Right atrium auricular region (tissue), 2 donors: ENCODE measurements around the gene TNFRSF4. TPM values are rescaled to one million over a fixed set of nuclear protein-coding genes. Genes with fewer than 3 reads are reported as not detected.

Source experiments
- DNase-seq: peaks from one replicate; pipeline ENCODE4 v3.0.0-alpha.2; 2019; ENCODE audit warnings: low spot score
- H3K27ac ChIP-seq, 2 donors: fragments of 200-600 bp; sonication (generic); 1 replicate in 1 of 2; 2 replicates in 1 of 2; pipeline ENCODE4 v1.5.1; 2016 to 2019
- H3K27me3 ChIP-seq, 2 donors: fragments of 200-600 bp; sonication (generic); one replicate each; pipeline versions ENCODE4 v1.5.1 to v1.6.0; 2017 to 2019
- H3K36me3 ChIP-seq: fragments of 200-600 bp; sonication (generic); one replicate; pipeline ENCODE4 v1.5.1; 2016
- H3K4me1 ChIP-seq, 2 donors: fragments of 200-600 bp; sonication (generic); one replicate each; pipeline versions ENCODE4 v1.5.1 to v1.6.0; 2017 to 2019
- H3K4me3 ChIP-seq, 2 donors: fragments of 200-600 bp; sonication (generic); 1 replicate in 1 of 2; 2 replicates in 1 of 2; pipeline ENCODE4 v1.5.1; 2017 to 2019; ENCODE audit warnings: mild to moderate bottlenecking in 1 of 2, moderate library complexity in 1 of 2
- H3K9me3 ChIP-seq, 2 donors: fragments of 200-600 bp; sonication (generic); one replicate each; pipeline ENCODE4 v1.5.1; 2019
- CTCF ChIP-seq, 2 donors: fragments of 200-600 bp; sonication (generic); IDR thresholded peaks; one replicate each; pipeline ENCODE4 v1.5.1; 2019; ENCODE audit warnings: antibody characterized with exemption in 2 of 2
- total RNA-seq, 2 donors: library from RNA; depleted of rRNA; stranded (reverse); fragments of >200 nt; gene quantifications; one replicate each; pipeline ENCODE4 v1.1.0, GENCODE V29; 2016

TNFRSF4 gene
- total RNA-seq, 2 donors from 2014 or later: 0.59 to 0.79 TPM

GRCh38 chr1:1215080-1215676 lies 1.2 kb upstream of the TNFRSF4 start:
- H3K36me3 ChIP-seq: peaks cover 33% of the 10 kb centered on the region
- no peak for DNase-seq
- no peak overlapping the region for H3K27ac ChIP-seq
- H3K27me3 ChIP-seq: no peaks in the 10 kb centered on the region
- TF ChIP-seq CTCF (IDR thresholded peaks at IDR 0.05): no peak
- peaks cover 0 to 32% of the 10 kb centered on the region in 2 donors for H3K4me1 ChIP-seq
- no peak overlapping the region for H3K4me3 ChIP-seq
- no peaks in the 10 kb centered on the region for H3K9me3 ChIP-seq

GRCh38 chr1:1212780-1213344 lies 1.1 kb downstream of the TNFRSF4 start:
- Histone ChIP-seq H3K9me3 (no peaks in the 10 kb centered on the region), H3K4me1 (peaks cover 0 to 42% of the 10 kb centered on the region in 2 donors), H3K4me3 (peak overlapping the region in 1 of 2 donors; percentile 36), H3K27me3 (no peaks in the 10 kb centered on the region), H3K36me3 (peaks cover 17% of the 10 kb centered on the region), H3K27ac (no peak overlapping the region)
- no peak for TF ChIP-seq CTCF (IDR thresholded peaks at IDR 0.05)
- no peak for DNase-seq

- peaks cover 4 to 6% of the 10 kb centered on the region in 2 donors for H3K27me3 ChIP-seq
- TF ChIP-seq CTCF (IDR thresholded peaks at IDR 0.05): no peak
- peaks cover 9% of the 10 kb centered on the region for H3K36me3 ChIP-seq
- peak overlapping the region in 1 of 2 donors; percentile 36 for H3K4me3 ChIP-seq
- H3K27ac ChIP-seq: no peak overlapping the region
- no peak for DNase-seq
- no peaks in the 10 kb centered on the region for H3K9me3 ChIP-seq
- peaks cover 0 to 43% of the 10 kb centered on the region in 2 donors for H3K4me1 ChIP-seq
These were observed 2.2 kb downstream of the TNFRSF4 start for GRCh38 chr1:1211541-1212441.

GRCh38 chr1:1210726-1211540 lies 3.0 kb downstream of the TNFRSF4 start:
- peaks cover 0 to 46% of the 10 kb centered on the region in 2 donors for H3K4me1 ChIP-seq
- no peak for TF ChIP-seq CTCF (IDR thresholded peaks at IDR 0.05)
- H3K4me3 ChIP-seq: no peak overlapping the region
- H3K27me3 ChIP-seq: peaks cover 6 to 8% of the 10 kb centered on the region in 2 donors
- no peak overlapping the region for H3K27ac ChIP-seq
- H3K9me3 ChIP-seq: no peaks in the 10 kb centered on the region
- peaks cover under 1% of the 10 kb centered on the region for H3K36me3 ChIP-seq
- DNase-seq: no peak

GRCh38 chr1:1208713-1209433 lies 5.1 kb downstream of the TNFRSF4 start:
- Histone ChIP-seq H3K27ac (no peak overlapping the region), H3K36me3 (no peaks in the 10 kb centered on the region), H3K27me3 (peaks cover 6 to 8% of the 10 kb centered on the region in 2 donors), H3K4me3 (no peak overlapping the region), H3K9me3 (no peaks in the 10 kb centered on the region), H3K4me1 (peaks cover 0 to 46% of the 10 kb centered on the region in 2 donors)
- no peak for TF ChIP-seq CTCF (IDR thresholded peaks at IDR 0.05)
- DNase-seq: no peak
